ENCODE data around the gene ECEL1. TPM values are rescaled to one million over a fixed set of nuclear protein-coding genes. Genes with fewer than 3 reads are reported as not detected.

The ECEL1 gene
- total and polyA plus RNA-seq, 2 donors (not counting 1 experiment from before 2014, with no cell fraction given) = 0.47 TPM; not detected in 1

DNA sequence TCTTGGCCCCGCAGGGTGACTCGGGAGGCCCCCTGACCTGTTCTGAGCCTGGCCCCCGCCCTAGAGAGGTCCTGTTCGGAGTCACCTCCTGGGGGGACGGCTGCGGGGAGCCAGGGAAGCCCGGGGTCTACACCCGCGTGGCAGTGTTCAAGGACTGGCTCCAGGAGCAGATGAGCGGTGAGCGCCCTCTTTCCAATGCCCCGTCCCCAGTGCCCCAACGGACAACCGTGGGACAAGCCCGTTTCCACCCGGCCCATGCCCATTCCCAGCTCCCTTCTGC, 35.7 kb upstream of the ECEL1 start:
- intact Hi-C loops (cut with micrococcal nuclease) = loop anchor here (5.0 kb wide), 1 partner anchor 616 kb away; no protein-coding TSS in a partner anchor
- 21% methylated on average over 16 of the region's 16 CpGs for WGBS (ENCODE audit: insufficient coverage)
- H3K9me3 Mint-ChIP-seq (ENCODE audit: insufficient read depth) = no peaks in the 10 kb centered on the region

More for the DNA sequence above, 35.7 kb upstream of the ECEL1 start:
- peak overlapping the region; percentile 71 for H3K4me3 Mint-ChIP-seq
- Histone ChIP-seq H2AFZ (ENCODE audit: insufficient read depth, low read depth, low read length, poor library complexity, severe bottlenecking) (peak overlapping the region; percentile 58), H3K4me3 (ENCODE audit: control extremely low read depth in 1 of 5, extremely low read depth in 1 of 5, insufficient read depth in 1 of 5, low read depth in 2 of 5, low read length in 4 of 5) (no peak overlapping the region), H3K36me3 (replicated peaks in 1 of 2; ENCODE audit: control extremely low read depth in 1 of 2, control insufficient read depth in 1 of 2, extremely low read depth in 1 of 2, insufficient read depth in 2 of 2, low read length in 1 of 2) (no peaks in the 10 kb centered on the region), H3K9me3 (ENCODE audit: control extremely low read depth in 1 of 3, control insufficient read depth in 2 of 3, insufficient read depth in 1 of 3, low read length in 2 of 3) (peaks cover 0 to 16% (median 0%) of the 10 kb centered on the region in 3 donors), H3K9ac (ENCODE audit: low read length) (no peak overlapping the region), H3K27me3 (replicated peaks in 1 of 4; ENCODE audit: control extremely low read depth in 1 of 4, control insufficient read depth in 3 of 4, insufficient read depth in 4 of 4, low read length in 3 of 4) (peaks cover 0 to 50% (median 22%) of the 10 kb centered on the region in 4 experiments), H4K20me1 (ENCODE audit: control insufficient read depth, insufficient read depth, low read length, poor library complexity, severe bottlenecking) (no peaks in the 10 kb centered on the region), H3K27ac (ENCODE audit: low read length in 2 of 2) (no peak overlapping the region), H3K79me2 (ENCODE audit: control insufficient read depth, insufficient read depth, low read length) (no peaks in the 10 kb centered on the region), H3K4me2 (replicated peaks; ENCODE audit: low read depth, low read length, poor library complexity, severe bottlenecking) (peak overlapping the region; percentile 85), H3K4me1 (ENCODE audit: control insufficient read depth in 2 of 2, insufficient read depth in 2 of 2, low read length in 2 of 2) (peaks cover 30 to 32% of the 10 kb centered on the region in 2 donors)
- ATAC-seq (ENCODE audit: low read depth) (no peak), DNase-seq (peak; percentile 36)
- TF ChIP-seq EZH2 (IDR thresholded peaks at IDR 0.05; ENCODE audit: borderline replicate concordance, insufficient read depth, low read depth, low read length, poor library complexity, severe bottlenecking) = no peak
- TF ChIP-seq, protein P1, sequence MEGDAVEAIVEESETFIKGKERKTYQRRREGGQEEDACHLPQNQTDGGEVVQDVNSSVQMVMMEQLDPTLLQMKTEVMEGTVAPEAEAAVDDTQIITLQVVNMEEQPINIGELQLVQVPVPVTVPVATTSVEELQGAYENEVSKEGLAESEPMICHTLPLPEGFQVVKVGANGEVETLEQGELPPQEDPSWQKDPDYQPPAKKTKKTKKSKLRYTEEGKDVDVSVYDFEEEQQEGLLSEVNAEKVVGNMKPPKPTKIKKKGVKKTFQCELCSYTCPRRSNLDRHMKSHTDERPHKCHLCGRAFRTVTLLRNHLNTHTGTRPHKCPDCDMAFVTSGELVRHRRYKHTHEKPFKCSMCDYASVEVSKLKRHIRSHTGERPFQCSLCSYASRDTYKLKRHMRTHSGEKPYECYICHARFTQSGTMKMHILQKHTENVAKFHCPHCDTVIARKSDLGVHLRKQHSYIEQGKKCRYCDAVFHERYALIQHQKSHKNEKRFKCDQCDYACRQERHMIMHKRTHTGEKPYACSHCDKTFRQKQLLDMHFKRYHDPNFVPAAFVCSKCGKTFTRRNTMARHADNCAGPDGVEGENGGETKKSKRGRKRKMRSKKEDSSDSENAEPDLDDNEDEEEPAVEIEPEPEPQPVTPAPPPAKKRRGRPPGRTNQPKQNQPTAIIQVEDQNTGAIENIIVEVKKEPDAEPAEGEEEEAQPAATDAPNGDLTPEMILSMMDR (IDR thresholded peaks at IDR 0.05) = no peak
- H3K27me3 Mint-ChIP-seq = peaks cover 35% of the 10 kb centered on the region
- peaks cover 17% of the 10 kb centered on the region for H3K4me1 Mint-ChIP-seq
- POLR2A ChIA-PET = no interaction called here
- CTCF ChIA-PET = interaction anchor here (1.0 to 1.4 kb wide), 3 partner anchors 12 to 77 kb away, joined by 3 to 4 read pairs (median 3); no protein-coding TSS in a partner anchor
- H3K27ac Mint-ChIP-seq = no peak overlapping the region

All from B cell (primary cell).